CD14-positive monocyte (primary cell): ENCODE data around the gene LUC7L. TPM values are rescaled to one million over a fixed set of nuclear protein-coding genes. Genes with fewer than 3 reads are reported as not detected.

ENCODE experiments used
- DNase-seq, 3 donors: peaks; one replicate each; pipeline ENCODE4 v3.0.0-alpha.2; 2011 to 2022
- H2AFZ ChIP-seq: 2 replicates; pipeline ENCODE4 v1.6.0; 2012; ENCODE audit warnings: mild to moderate bottlenecking, low read depth, low read length, inconsistent platforms; ENCODE audit not compliant: insufficient read depth, poor library complexity, severe bottlenecking
- H3K27ac ChIP-seq, 2 donors: 1 replicate in 1 of 2; 2 replicates in 1 of 2; pipeline ENCODE4 v1.5.1; 2012 to 2013; ENCODE audit warnings: low read length in 2 of 2, control low read depth in 1 of 2, inconsistent platforms in 1 of 2, low read depth in 1 of 2, mild to moderate bottlenecking in 1 of 2
- H3K27me3 ChIP-seq, 2 donors: one replicate each; pipeline versions ENCODE4 v1.6.0 to v1.6.1; 2011 to 2013; ENCODE audit warnings: low read length in 2 of 2; ENCODE audit not compliant: control insufficient read depth in 2 of 2, insufficient read depth in 2 of 2
- H3K36me3 ChIP-seq, 2 donors: replicated peaks in 1 of 2; 1 replicate in 1 of 2; 2 replicates in 1 of 2; pipeline versions ENCODE4 v1.5.1 to v1.6.1; 2012 to 2013; ENCODE audit warnings: low read length in 2 of 2, control low read depth in 1 of 2, inconsistent platforms in 1 of 2, mild to moderate bottlenecking in 1 of 2; ENCODE audit not compliant: insufficient read depth in 2 of 2, control insufficient read depth in 1 of 2
- H3K4me1 ChIP-seq, 2 donors: 1 replicate in 1 of 2; 2 replicates in 1 of 2; pipeline versions ENCODE4 v1.5.1 to v1.6.1; 2012 to 2013; ENCODE audit warnings: low read length in 2 of 2, control low read depth in 1 of 2, inconsistent platforms in 1 of 2, mild to moderate bottlenecking in 1 of 2, moderate library complexity in 1 of 2; ENCODE audit not compliant: insufficient read depth in 2 of 2, control insufficient read depth in 1 of 2
- H3K4me2 ChIP-seq: replicated peaks from 2 replicates; pipeline ENCODE3; 2012; ENCODE audit warnings: low read length, moderate library complexity, mild to moderate bottlenecking; ENCODE audit not compliant: poor library complexity, severe bottlenecking; ENCODE audit errors: extremely low read depth
- H3K4me3 ChIP-seq, 3 experiments: fragments of 200-600 bp in 1 of 3; sonication (generic) in 1 of 3; replicated peaks in 1 of 3; 1 replicate in 2 of 3; 2 replicates in 1 of 3; pipeline ENCODE4 v1.5.1; 2011 to 2013; ENCODE audit warnings: low read length in 3 of 3, mild to moderate bottlenecking in 3 of 3, control low read depth in 2 of 3, low read depth in 2 of 3, inconsistent platforms in 1 of 3, moderate library complexity in 1 of 3
- H3K79me2 ChIP-seq: 2 replicates; pipeline ENCODE4 v1.6.0; 2012; ENCODE audit warnings: mild to moderate bottlenecking, control low read depth, inconsistent platforms, low read length, moderate library complexity; ENCODE audit not compliant: insufficient read depth
- H3K9ac ChIP-seq: 2 replicates; pipeline ENCODE4 v1.6.0; 2017; ENCODE audit warnings: low read length, mild to moderate bottlenecking; ENCODE audit not compliant: insufficient read depth, poor library complexity, severe bottlenecking
- H3K9me3 ChIP-seq, 2 donors: replicated peaks in 1 of 2; 1 replicate in 1 of 2; 2 replicates in 1 of 2; pipeline versions ENCODE4 v1.5.1 to v1.6.1; 2012 to 2013; ENCODE audit warnings: low read length in 2 of 2, control low read depth in 1 of 2; ENCODE audit not compliant: control insufficient read depth in 1 of 2, insufficient read depth in 1 of 2
- H4K20me1 ChIP-seq: 2 replicates; pipeline ENCODE4 v1.6.0; 2012; ENCODE audit warnings: mild to moderate bottlenecking, low read length, control low read depth, moderate library complexity; ENCODE audit not compliant: insufficient read depth
- H3K27ac Mint-ChIP-seq, 7 donors: one replicate each; pipeline ENCODE4 v1.8.0; 2020; ENCODE audit warnings: mild to moderate bottlenecking in 7 of 7, mixed read lengths in 7 of 7, moderate library complexity in 6 of 7, inconsistent platforms in 2 of 7
- H3K27me3 Mint-ChIP-seq, 3 donors: one replicate each; pipeline ENCODE4 v1.8.0; 2021 to 2022; ENCODE audit warnings: low read depth in 3 of 3, mild to moderate bottlenecking in 3 of 3, mixed read lengths in 3 of 3, moderate library complexity in 3 of 3, inconsistent platforms in 1 of 3
- H3K36me3 Mint-ChIP-seq, 2 donors: one replicate each; pipeline ENCODE4 v1.8.0; 2020; ENCODE audit warnings: mixed read lengths in 2 of 2, inconsistent platforms in 1 of 2, mild to moderate bottlenecking in 1 of 2
- H3K4me1 Mint-ChIP-seq: one replicate; pipeline ENCODE4 v1.8.0; 2020; ENCODE audit warnings: mild to moderate bottlenecking, mixed read lengths
- H3K4me3 Mint-ChIP-seq, 2 donors: one replicate each; pipeline ENCODE4 v1.8.0; 2020; ENCODE audit warnings: mild to moderate bottlenecking in 2 of 2, mixed read lengths in 2 of 2, moderate library complexity in 1 of 2
- H3K9me3 Mint-ChIP-seq, 7 donors: one replicate each; pipeline ENCODE4 v1.8.0; 2020 to 2022; ENCODE audit warnings: mixed read lengths in 7 of 7, mild to moderate bottlenecking in 6 of 7, moderate library complexity in 6 of 7, inconsistent platforms in 2 of 7
- whole genome bisulfite sequencing: methylation state at CpG from one replicate; pipeline ENCODE4 v1.1.5; 2013; ENCODE audit warnings: missing lambda C conversion rate; ENCODE audit not compliant: insufficient coverage; 5-methylcytosine and 5-hydroxymethylcytosine counted together
- intact Hi-C, 2 donors: fragments of 100-400 bp; cut with micrococcal nuclease; formaldehyde crosslinking; loops; one replicate each; pipeline versions ENCODE4 v1.15.0 to v1.15.1; 2023
- polyA plus RNA-seq, 3 donors: library from polyadenylated mRNA; depleted of rRNA in 1 of 3; unstranded in 2 of 3; stranded (reverse) in 1 of 3; fragments of 300-500 nt in 2 of 3; fragments of >200 nt in 1 of 3; fragmentation: Illumina TruSeq in 2 of 3; gene quantifications; 1 replicate in 2 of 3; 2 replicates in 1 of 3; pipeline ENCODE4 v1.2.3, GENCODE V29; 2012 to 2021
- TF ChIP-seq, protein P1 (sequence below): fragments of 200-600 bp; IDR thresholded peaks from one replicate; pipeline ENCODE4 v1.8.0; 2022; ENCODE audit warnings: antibody characterized with exemption, mild to moderate bottlenecking

The LUC7L gene
- polyA plus RNA-seq, 3 donors = 4.0 to 109 (median 4.6) TPM

DNA sequence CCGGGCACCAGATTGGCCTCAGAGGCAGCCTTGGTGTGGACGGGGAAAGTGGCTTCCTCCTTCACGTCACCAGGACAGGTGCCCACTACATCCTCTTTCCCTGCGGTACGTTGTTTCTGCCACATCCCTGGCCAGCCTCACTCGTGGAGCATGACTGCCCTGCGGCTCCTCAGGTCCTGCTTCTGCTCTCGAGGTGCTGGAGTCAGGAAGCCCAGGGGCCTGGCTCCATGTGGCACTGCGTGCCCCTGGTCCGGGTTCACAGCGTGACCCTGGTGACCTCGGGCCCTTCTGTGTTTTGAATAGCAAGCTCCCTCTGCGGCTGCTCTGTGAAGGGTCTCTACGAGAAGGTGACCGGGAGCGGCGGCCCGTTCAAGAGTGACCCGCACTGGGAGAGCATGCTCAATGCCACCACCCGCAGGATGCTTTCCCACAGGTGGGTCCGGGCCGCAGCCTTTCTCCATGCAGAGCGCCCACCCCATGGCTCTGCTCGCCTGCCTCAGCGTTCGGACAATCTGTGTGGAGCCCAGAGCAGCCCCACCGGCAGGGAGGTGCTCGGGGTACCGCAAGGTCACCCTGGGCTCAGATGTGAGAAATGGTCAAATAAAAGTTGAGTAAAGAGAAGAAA, 33.0 kb upstream of the LUC7L start:
- Histone ChIP-seq H3K9me3 (no peaks in the 10 kb centered on the region), H3K9ac (no peak overlapping the region), H3K4me1 (no peaks in the 10 kb centered on the region), H3K4me2 (no peak overlapping the region), H3K4me3 (no peak overlapping the region), H3K27ac (no peak overlapping the region), H3K36me3 (peaks cover 51 to 53% of the 10 kb centered on the region in 2 donors), H4K20me1 (no peaks in the 10 kb centered on the region), H2AFZ (no peak overlapping the region), H3K27me3 (no peaks in the 10 kb centered on the region), H3K79me2 (no peaks in the 10 kb centered on the region)
- TF ChIP-seq, protein P1, sequence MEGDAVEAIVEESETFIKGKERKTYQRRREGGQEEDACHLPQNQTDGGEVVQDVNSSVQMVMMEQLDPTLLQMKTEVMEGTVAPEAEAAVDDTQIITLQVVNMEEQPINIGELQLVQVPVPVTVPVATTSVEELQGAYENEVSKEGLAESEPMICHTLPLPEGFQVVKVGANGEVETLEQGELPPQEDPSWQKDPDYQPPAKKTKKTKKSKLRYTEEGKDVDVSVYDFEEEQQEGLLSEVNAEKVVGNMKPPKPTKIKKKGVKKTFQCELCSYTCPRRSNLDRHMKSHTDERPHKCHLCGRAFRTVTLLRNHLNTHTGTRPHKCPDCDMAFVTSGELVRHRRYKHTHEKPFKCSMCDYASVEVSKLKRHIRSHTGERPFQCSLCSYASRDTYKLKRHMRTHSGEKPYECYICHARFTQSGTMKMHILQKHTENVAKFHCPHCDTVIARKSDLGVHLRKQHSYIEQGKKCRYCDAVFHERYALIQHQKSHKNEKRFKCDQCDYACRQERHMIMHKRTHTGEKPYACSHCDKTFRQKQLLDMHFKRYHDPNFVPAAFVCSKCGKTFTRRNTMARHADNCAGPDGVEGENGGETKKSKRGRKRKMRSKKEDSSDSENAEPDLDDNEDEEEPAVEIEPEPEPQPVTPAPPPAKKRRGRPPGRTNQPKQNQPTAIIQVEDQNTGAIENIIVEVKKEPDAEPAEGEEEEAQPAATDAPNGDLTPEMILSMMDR = no peak
- H3K9me3 Mint-ChIP-seq = peaks cover 0 to under 1% (median 0%) of the 10 kb centered on the region in 7 donors
- no peak for DNase-seq
- peak overlapping the region in 2 of 7 donors; percentile 33 to 70 for H3K27ac Mint-ChIP-seq
- H3K36me3 Mint-ChIP-seq = peaks cover 50 to 68% of the 10 kb centered on the region in 2 donors
- intact Hi-C loops = no loop called here
- 96% methylated on average over 25 of the region's 29 CpGs for WGBS
- H3K4me1 Mint-ChIP-seq = peaks cover 5% of the 10 kb centered on the region
- H3K27me3 Mint-ChIP-seq = no peaks in the 10 kb centered on the region
- H3K4me3 Mint-ChIP-seq = no peak overlapping the region

DNA sequence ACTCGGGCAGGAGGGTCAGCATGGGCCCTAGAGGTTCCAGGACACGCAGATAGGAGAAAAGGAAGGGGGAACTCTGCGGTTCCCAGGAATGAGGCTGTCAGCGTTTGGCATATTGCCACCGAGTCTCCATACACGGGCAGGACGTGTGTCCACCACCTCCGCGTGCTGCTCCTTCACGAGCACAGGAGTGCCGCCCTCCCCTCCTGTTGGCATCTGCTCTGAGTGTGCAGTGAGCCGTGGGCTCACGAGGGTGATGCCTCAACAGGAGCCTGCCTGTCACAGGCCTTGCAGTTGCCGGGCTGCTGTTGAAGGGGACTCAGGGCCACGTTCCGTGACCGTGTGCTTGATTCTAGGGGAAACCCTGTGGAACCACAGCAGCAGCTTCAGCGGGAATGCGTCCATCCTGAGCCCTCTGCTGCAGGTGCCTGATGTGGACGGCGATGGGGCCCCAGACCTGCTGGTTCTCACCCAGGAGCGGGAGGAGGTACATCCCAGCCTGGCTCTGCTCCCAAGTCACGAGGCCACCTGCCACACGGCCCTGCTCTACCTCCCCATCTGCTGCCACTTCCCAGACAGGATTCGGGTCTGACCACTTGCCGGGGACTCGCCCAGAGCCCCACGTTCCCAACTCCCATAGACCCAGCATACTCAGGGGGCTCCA, 31.9 kb upstream of the LUC7L start:
- H3K4me2 ChIP-seq = no peak overlapping the region
- Mint-ChIP-seq H3K4me1 (peaks cover 5% of the 10 kb centered on the region), H3K36me3 (peaks cover 52 to 76% of the 10 kb centered on the region in 2 donors), H3K27ac (no peak overlapping the region), H3K9me3 (no peaks in the 10 kb centered on the region), H3K27me3 (no peaks in the 10 kb centered on the region), H3K4me3 (no peak overlapping the region)
- DNase-seq = no peak
- TF ChIP-seq, protein P1 = no peak
- no peaks in the 10 kb centered on the region for H3K27me3 ChIP-seq
- H3K9me3 ChIP-seq = no peaks in the 10 kb centered on the region
- H3K4me3 ChIP-seq = no peak overlapping the region
- H3K9ac ChIP-seq = no peak overlapping the region
- H3K4me1 ChIP-seq = no peaks in the 10 kb centered on the region
- 96% methylated on average over 26 of the region's 28 CpGs for WGBS
- H3K27ac ChIP-seq = no peak overlapping the region
- intact Hi-C loops = no loop called here
- H3K79me2 ChIP-seq = no peaks in the 10 kb centered on the region
- no peak overlapping the region for H2AFZ ChIP-seq
- no peaks in the 10 kb centered on the region for H4K20me1 ChIP-seq
- H3K36me3 ChIP-seq = peaks cover 52 to 53% of the 10 kb centered on the region in 2 donors
